ENCODE results near the gene CHST15.

DNA sequence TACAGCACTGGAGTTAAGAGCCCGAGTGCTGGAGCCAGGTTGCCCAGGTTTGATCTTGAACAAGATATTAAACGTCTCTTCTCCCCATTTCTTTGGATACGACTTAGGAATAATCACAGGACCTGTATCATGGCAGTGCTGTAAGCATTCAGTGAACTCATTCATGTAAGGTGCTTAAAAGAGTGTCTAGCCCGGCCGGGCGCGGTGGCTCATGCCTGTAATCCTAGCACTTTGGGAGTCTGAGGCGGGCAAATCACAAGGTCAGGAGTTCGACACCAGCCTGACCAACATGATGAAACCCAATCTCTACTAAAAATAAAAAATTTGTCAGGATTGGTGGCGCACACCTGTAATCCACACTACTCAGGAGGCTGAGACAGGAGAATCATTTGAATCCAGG is 40.8 kb downstream of the CHST15 start:
- TF ChIP-seq, protein P1, sequence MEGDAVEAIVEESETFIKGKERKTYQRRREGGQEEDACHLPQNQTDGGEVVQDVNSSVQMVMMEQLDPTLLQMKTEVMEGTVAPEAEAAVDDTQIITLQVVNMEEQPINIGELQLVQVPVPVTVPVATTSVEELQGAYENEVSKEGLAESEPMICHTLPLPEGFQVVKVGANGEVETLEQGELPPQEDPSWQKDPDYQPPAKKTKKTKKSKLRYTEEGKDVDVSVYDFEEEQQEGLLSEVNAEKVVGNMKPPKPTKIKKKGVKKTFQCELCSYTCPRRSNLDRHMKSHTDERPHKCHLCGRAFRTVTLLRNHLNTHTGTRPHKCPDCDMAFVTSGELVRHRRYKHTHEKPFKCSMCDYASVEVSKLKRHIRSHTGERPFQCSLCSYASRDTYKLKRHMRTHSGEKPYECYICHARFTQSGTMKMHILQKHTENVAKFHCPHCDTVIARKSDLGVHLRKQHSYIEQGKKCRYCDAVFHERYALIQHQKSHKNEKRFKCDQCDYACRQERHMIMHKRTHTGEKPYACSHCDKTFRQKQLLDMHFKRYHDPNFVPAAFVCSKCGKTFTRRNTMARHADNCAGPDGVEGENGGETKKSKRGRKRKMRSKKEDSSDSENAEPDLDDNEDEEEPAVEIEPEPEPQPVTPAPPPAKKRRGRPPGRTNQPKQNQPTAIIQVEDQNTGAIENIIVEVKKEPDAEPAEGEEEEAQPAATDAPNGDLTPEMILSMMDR (IDR thresholded peaks at IDR 0.05; ENCODE audit: low read depth, low read length, missing input control) = no peak
- no peak for TF ChIP-seq RAD21 (IDR thresholded peaks at IDR 0.05)
- TF ChIP-seq EGR1 (IDR thresholded peaks at IDR 0.05; ENCODE audit: low read depth in 2 of 2) = no peak
- no peak for TF ChIP-seq RXRA (IDR thresholded peaks at IDR 0.05)
- TF ChIP-seq, protein P2, sequence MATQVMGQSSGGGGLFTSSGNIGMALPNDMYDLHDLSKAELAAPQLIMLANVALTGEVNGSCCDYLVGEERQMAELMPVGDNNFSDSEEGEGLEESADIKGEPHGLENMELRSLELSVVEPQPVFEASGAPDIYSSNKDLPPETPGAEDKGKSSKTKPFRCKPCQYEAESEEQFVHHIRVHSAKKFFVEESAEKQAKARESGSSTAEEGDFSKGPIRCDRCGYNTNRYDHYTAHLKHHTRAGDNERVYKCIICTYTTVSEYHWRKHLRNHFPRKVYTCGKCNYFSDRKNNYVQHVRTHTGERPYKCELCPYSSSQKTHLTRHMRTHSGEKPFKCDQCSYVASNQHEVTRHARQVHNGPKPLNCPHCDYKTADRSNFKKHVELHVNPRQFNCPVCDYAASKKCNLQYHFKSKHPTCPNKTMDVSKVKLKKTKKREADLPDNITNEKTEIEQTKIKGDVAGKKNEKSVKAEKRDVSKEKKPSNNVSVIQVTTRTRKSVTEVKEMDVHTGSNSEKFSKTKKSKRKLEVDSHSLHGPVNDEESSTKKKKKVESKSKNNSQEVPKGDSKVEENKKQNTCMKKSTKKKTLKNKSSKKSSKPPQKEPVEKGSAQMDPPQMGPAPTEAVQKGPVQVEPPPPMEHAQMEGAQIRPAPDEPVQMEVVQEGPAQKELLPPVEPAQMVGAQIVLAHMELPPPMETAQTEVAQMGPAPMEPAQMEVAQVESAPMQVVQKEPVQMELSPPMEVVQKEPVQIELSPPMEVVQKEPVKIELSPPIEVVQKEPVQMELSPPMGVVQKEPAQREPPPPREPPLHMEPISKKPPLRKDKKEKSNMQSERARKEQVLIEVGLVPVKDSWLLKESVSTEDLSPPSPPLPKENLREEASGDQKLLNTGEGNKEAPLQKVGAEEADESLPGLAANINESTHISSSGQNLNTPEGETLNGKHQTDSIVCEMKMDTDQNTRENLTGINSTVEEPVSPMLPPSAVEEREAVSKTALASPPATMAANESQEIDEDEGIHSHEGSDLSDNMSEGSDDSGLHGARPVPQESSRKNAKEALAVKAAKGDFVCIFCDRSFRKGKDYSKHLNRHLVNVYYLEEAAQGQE (IDR thresholded peaks at IDR 0.05) = no peak
- TF ChIP-seq YY1 (IDR thresholded peaks at IDR 0.05) = no peak
- no peak for TF ChIP-seq TAF1 (conservative IDR thresholded peaks at IDR 0.05)
